ENCODE data around the gene MTMR11. TPM values are rescaled to one million over a fixed set of nuclear protein-coding genes. Genes with fewer than 3 reads are reported as not detected.

The MTMR11 gene
- total and polyA plus RNA-seq, 2 of the 13 experiments (the other 11 are each of a cell fraction or from before 2014, with no cell fraction given), result 0.49 to 2.8 TPM

- Histone ChIP-seq H3K4me3 (replicated peaks in 1 of 3; ENCODE audit: insufficient read depth in 1 of 3, low read depth in 2 of 3, low read length in 3 of 3) (no peak overlapping the region), H3K27me3 (ENCODE audit: control insufficient read depth in 1 of 2, insufficient read depth in 2 of 2, low read length in 2 of 2) (no peaks in the 10 kb centered on the region), H3K4me2 (ENCODE audit: low read depth, low read length) (no peak overlapping the region), H4K20me1 (ENCODE audit: insufficient read depth, low read length) (no peaks in the 10 kb centered on the region), H3K36me3 (replicated peaks in 1 of 2; ENCODE audit: control insufficient read depth in 1 of 2, insufficient read depth in 2 of 2, low read length in 2 of 2) (peaks cover 13 to 57% of the 10 kb centered on the region in 2 experiments), H3K27ac (ENCODE audit: extremely low read length, insufficient read depth, low read length) (no peak overlapping the region), H3K4me1 (ENCODE audit: insufficient read depth, low read length) (peaks cover 4% of the 10 kb centered on the region; the same call in 1 of the 2 replicates), H3K79me2 (ENCODE audit: insufficient read depth, low read length) (no peaks in the 10 kb centered on the region), H2AFZ (ENCODE audit: low read length) (no peak overlapping the region), H3K9me3 (ENCODE audit: low read length) (no peaks in the 10 kb centered on the region), H3K9ac (ENCODE audit: insufficient read depth, low read depth, low read length) (no peak overlapping the region)
- no peak for ATAC-seq
- FAIRE-seq, result no peak
- DNase-seq (ENCODE audit: low spot score), result no peak
- 100% methylated on average over 2 of the region's 2 CpGs for WGBS (ENCODE audit: low lambda C conversion rate)
- in situ Hi-C loops (cut with HindIII; ENCODE audit: extremely low pct_ligation_motif_present, low pct_unique_long_range_greater_than_20kb), result no loop called here
- ChIA-PET POLR2A (no interaction called here), CTCF (ENCODE audit: low intra/inter-chr PET ratio, low total read pairs) (no interaction called here)
- no TSS peak for BruUV-seq (replicated peaks)
- intact Hi-C loops (cut with micrococcal nuclease; ENCODE audit: unreplicated experiment), result no loop called here
- no peak for TF ChIP-seq TEAD2 (CRISPR knock-in tag; IDR thresholded peaks at IDR 0.05)
- no peak for TF ChIP-seq HMG20A (CRISPR knock-in tag; IDR thresholded peaks at IDR 0.05; ENCODE audit: borderline replicate concordance)
- no peak for TF ChIP-seq ZNF512 (CRISPR knock-in tag; IDR thresholded peaks at IDR 0.05)
- TF ChIP-seq ZNF225 (CRISPR knock-in tag; IDR thresholded peaks at IDR 0.05), result no peak
- no peak for TF ChIP-seq EED (CRISPR knock-in tag; IDR thresholded peaks at IDR 0.05)
- TF ChIP-seq GZF1 (CRISPR knock-in tag; IDR thresholded peaks at IDR 0.05), result no peak
- TF ChIP-seq ZNF737 (CRISPR knock-in tag; IDR thresholded peaks at IDR 0.05; ENCODE audit: borderline replicate concordance), result no peak
- no peak for TF ChIP-seq ELF3 (CRISPR knock-in tag; IDR thresholded peaks at IDR 0.05)
- TF ChIP-seq ZNF772 (CRISPR knock-in tag; IDR thresholded peaks at IDR 0.05), result no peak
- no peak for TF ChIP-seq ZNF788 (CRISPR knock-in tag; IDR thresholded peaks at IDR 0.05; ENCODE audit: borderline replicate concordance)
- no peak for TF ChIP-seq ZNF263 (CRISPR knock-in tag; IDR thresholded peaks at IDR 0.05)
- no peak for TF ChIP-seq ZNF724P (CRISPR knock-in tag; IDR thresholded peaks at IDR 0.05; ENCODE audit: borderline replicate concordance)
- no peak for TF ChIP-seq ZNF275 (CRISPR knock-in tag; IDR thresholded peaks at IDR 0.05; ENCODE audit: borderline replicate concordance)
- TF ChIP-seq SAP130 (CRISPR knock-in tag; IDR thresholded peaks at IDR 0.05; ENCODE audit: low read depth), result no peak
- TF ChIP-seq PPARG (CRISPR knock-in tag; conservative IDR thresholded peaks at IDR 0.05), result no peak
- no peak for TF ChIP-seq ZSCAN9 (CRISPR knock-in tag; IDR thresholded peaks at IDR 0.05; ENCODE audit: borderline replicate concordance)
- no peak for TF ChIP-seq NFE2L1 (CRISPR knock-in tag; IDR thresholded peaks at IDR 0.05; ENCODE audit: borderline replicate concordance)
- no peak for TF ChIP-seq ZNF776 (CRISPR knock-in tag; IDR thresholded peaks at IDR 0.05)
Observed at GRCh38 chr1:149972547-149972946, 35.9 kb upstream of the MTMR11 start.
